HTR-8/SVneo (cell line): ENCODE data around the gene NR3C2.

Experiments
- DNase-seq: peaks from one replicate; pipeline ENCODE4 v3.0.0; 2011; ENCODE audit warnings: low spot score, mixed read lengths; ENCODE audit not compliant: insufficient read length
- FAIRE-seq: peaks from 2 replicates; lab custom pipeline; 2011; peaks lifted over from hg19 to GRCh38; lab: Jason Lieb, UNC

Gene NR3C2

DNA sequence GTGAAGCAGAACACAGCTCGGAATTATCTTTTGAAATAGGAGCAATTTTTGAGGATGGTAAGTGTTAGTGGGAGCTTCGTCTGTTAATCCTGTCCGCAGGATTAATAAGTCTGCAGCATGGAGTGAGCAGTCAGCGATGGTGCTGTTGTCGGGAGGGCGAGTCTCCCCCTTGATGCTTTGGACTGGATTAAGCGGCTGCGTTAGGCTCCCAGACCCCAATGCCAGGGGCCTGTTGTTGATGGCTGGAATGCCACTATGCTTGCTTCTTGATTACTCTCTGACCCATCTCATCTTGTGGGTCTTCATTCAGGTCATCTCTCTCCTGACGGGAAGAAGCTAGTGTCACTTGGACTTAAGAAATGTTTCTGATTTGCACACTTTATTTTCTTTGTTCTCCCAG, 377.8 kb downstream of the NR3C2 start:
- DNase-seq (no peak), FAIRE-seq (no peak)

DNA sequence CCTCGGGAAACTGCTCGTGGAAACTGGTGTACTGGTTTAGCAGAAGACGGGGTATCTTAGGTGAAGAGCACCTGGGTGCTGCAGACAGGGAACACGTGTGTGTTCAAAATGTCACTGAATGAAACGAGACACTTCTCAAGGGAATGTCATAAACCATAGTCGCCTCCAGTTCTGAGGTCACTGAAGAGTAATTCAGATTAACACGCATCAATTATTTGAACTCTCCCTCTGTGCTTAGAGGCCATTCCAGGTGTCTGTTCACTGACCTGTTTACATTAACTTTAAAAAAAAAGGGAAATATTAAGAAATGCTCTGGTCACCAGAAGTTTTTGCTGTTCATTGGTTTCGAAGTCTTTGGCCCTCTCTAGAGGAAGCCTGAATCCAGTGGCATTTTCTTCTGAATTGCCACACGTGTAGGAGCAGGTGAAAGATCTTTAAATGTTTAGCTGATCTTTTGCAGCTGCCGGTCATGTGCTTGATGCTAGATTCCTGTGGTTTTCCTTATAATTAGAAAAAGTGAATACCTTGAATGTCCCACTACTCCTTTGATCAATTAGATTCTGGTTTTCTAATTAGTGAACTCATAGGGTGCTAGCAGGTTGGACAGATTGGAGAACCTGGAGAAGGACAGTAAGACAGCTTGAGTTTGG, 379.8 kb downstream of the NR3C2 start:
- DNase-seq (no peak), FAIRE-seq (no peak)

DNA sequence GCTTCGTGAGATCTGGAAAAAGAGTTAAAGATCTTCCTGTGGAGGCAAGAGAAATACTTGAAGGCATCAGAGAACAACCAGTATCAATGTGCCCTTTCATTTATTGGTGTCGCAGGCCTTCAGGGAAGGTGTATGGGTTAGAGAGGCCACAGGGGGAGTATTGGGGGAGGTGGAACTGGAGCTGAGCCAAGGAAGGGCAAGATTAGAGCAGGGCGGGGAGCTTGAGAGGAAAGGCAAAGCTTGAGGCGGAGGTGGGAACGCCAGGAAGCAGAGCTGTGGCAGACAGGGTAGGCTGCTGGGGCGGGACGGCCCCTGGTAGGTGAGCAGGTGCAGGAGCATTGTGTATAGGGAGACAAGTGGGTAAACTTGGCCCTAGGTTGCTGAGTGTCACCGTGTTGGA, 380.4 kb downstream of the NR3C2 start:
- no peak for DNase-seq
- no peak for FAIRE-seq

DNA sequence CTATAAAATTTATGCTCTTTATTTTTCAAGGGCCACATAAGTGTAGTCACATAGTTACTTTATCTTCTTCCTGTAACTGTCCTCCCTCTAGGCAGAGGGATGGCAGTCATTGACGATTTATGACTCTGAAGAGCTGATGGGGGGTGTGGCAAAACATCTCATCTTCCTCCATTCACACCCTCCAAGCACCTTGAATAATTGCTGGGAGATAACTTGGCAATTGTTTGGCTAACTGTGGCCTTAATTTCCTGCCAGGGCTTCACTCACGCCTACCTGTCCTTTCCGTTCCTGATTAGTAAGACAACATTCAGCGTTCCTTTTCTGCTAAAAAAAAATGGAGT, 381.1 kb downstream of the NR3C2 start:
- no peak for FAIRE-seq

DNA sequence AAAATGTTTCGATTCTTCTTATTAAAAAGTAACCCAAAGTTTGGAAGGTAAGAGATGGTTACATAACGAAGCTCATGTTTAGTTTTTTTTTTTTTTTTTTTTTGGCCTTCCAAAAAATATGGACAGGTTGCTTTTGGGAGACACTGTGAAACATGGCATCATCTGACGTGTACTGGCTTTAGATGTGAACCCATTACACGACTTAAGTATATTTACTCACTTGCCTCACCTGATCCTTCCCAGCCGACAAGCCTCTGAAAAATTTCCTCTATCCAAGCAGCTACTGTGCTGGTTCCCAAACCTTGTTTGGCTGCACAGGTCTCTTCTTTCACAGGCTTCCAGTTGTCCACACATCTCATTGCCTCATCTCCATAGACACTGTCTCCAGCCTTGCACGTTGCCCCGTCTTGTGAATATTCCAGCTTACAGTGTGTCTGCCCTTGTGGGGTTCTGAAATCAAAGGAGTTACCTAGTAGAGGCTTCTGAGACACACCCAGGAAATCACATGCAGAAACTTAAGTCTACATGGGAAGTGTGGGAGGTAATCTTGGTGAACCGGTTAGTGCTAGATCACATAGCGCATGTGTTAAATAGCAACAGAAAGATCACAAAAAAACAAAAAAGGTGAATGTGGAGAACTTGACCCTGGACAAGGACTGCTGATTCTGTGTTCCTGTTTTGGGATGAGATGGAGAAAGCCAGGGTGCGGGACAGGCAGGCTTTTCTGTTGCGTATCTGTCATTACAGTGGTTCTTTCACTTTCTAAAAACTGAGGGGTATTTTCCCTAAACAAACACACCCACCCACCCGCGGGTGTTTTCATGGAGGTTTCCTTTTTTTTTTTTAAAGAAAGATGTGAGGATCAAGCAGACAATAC, 381.7 kb downstream of the NR3C2 start:
- DNase-seq (no peak), FAIRE-seq (no peak)

More for the DNA sequence above, 381.1 kb downstream of the NR3C2 start:
- no peak for DNase-seq

DNA sequence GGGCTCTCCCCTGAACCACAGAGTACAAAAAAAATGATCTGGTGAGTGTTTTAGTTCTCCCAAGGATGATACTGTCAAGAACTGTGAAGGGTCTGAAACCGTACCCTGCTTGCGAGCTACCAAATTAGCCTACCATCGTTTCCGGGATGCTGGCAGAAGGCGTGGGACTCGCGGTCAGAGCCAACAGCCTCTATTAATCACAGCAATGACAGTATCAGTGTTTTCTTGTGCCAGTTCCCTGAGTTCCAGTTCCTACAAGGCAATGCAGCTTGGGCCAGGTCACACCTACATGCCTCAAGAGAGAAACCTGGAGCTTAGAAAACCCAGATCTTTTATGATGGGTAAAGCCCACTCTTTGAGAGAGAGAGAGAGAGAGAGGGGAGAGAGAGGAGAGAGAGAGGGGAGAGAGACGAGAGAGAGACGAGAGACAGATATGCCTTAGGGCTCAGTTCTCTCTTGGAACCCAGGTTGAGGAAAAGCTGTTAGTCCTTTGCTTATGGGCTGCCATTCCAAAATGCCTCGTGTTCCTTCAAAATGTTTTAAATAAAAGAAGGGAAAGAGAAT, 382.5 kb downstream of the NR3C2 start:
- no peak for FAIRE-seq
- no peak for DNase-seq

DNA sequence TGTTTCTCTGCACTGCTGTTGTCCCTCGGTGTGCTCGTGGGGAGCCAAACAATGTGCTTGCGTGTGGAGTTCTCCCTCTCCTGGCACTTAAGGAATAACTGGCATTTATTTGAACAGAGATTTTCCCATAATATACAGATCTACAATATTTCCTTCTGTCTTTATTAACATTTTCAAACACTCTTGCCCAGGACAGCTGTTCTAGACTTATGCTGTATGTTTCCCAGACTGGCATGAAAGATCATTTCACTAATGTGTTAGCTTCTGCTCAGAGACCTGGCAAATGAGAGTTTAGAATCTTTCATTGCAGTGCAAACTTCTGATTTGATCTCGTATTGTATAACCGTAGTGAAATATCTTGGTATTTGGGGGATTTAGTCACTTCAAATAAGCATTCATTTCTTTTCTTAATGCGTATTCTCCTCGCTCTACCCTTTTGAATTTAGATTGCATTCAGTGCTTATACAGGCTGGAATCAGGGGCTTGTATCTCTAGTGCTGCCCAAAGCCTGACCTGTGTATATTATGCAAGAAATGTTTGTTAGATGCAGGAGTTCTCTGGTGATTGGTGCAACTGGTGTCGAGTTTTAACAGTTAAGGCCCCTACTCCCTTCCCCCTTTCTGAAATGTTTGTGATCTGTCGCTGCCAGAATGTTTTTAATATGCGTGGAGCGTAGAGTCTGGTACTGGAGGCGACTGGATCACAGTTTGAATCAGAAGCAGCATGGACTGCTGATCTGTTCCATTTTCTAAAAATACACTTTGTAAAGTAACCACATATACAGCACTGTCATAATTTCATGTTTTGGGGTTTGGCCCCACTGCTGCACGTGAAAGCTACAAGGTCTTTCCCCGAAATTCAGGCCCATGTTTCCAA, 384.0 kb downstream of the NR3C2 start:
- DNase-seq: no peak
- FAIRE-seq: no peak

DNA sequence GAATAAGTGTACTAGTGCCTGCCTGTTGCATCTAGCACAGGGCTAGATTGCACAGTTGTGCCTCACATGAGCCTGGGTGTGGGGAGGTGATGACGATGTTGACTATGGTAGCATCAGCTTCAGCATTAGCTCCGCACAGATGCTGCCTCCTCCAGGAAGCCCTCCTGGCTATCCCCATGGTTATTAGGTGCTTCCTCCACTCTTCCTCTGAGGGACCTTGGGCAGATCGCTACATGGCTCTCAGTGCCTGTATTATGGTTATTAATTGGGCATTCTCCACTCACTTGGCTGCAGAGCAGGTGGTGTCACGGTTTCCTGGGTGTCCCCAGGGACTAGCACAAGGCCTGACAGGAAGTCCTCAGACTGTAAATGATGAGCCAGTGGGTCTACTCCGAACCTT, 384.7 kb downstream of the NR3C2 start:
- FAIRE-seq: no peak
- no peak for DNase-seq

DNA sequence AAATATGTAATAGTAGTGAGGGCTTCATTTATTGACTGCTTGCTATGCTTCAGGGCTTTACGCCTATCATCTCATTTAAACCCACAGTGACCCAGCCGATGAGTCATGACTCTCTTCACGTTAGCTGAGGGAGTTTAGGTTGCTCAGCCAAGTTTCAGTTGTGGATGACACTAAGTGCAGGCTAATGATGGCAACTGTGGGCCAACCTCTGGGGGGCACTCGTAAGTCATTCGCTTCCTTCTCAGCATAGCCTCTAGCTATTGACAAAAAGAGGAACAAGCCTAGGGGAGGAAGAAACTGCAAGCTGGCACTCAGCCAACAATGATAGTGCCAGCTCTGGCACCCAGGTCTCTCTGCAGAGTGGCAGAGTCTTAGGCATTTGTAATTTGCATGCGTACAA, 385.3 kb downstream of the NR3C2 start:
- DNase-seq (no peak), FAIRE-seq (no peak)

DNA sequence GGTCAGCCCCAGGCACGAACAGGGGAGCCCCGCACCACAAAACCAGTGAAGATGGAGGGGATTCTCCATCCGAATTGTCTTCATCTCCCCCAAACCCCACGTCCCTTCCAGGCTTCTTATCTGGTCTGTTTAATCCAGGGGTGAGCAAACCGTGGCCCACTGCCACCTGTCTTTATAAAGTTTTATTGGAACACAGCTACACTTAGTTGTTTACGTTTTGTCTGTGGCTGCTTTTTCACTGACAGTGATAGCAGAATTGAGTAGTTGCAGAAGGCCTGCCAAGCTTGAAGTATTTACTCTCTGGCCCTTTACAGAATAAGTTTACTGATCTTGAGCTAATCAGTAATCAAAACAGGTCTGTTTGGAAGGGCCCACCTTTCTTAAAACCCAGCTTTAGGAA, 386.4 kb downstream of the NR3C2 start:
- FAIRE-seq (no peak), DNase-seq (no peak)

DNA sequence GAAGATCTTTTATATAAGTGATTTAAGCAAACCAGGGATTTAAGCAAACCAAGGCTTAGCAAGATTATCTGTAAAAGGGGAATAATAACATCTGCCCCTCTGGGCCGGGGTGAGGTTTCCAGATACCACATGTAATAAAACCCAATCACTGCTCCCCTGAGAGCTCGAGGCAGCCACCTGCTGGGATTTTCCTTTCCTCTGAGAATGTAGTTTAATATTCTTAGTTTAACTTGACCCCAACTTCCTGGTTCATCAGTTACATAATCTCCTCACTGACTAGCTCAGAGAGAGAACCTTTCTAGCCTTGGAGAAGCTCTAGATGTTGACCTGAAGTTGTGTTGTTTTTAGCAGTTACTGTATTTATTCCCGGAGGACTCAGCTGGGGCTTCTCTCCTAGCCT, 387.9 kb downstream of the NR3C2 start:
- DNase-seq: no peak
- FAIRE-seq: no peak

DNA sequence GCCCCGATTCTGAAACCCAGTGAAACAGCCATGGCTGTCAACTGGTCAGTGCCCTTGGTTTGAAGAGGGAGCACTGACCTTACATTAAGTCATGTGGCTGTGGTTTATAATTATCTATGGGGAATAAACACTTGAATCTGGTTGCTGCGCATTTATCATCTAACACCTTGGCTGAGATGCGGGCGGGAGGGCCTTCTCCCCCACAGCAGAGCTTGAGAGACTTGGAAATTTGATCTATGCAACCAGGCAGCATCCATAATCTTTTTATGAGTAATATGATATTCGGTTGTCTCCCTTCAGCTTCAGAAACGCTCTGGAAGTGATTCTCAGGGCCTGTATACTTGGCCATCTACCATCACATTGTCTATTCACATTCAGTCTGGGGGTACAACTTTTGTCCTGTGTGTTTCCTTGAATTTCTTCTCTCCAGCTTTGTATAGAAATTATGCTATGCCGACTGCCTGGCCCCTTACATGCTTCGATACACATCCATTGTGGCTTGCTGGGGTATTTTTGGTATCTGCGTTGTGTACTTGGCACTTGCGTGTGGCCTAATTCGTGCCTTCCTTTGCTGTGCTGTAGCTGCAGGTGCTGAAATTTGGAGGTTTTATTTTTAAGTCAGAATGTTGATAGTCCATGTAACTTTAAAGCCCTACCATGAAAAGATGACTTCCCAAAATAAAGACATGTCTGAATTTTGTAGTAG, 388.8 kb downstream of the NR3C2 start:
- FAIRE-seq (no peak), DNase-seq (no peak)

DNA sequence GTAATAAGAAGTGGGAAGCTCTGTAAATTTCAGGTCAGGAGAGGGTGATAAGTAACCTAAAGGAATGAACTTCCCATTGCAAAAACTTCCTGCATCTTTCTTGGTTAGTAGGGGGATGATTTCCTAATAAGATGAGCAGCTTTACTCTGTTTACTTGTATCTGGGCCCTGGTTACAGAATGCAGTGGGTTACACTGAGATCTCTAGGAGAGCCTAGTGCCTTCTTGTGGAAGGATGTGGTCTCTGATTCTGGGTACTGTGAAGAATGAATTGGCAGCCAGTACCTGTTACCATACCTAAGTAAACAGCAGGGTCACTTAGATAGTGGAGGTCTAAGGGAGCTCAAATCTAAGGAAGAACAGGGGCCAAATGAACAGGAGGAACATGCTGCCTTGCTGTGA, 389.8 kb downstream of the NR3C2 start:
- DNase-seq: no peak
- no peak for FAIRE-seq

DNA sequence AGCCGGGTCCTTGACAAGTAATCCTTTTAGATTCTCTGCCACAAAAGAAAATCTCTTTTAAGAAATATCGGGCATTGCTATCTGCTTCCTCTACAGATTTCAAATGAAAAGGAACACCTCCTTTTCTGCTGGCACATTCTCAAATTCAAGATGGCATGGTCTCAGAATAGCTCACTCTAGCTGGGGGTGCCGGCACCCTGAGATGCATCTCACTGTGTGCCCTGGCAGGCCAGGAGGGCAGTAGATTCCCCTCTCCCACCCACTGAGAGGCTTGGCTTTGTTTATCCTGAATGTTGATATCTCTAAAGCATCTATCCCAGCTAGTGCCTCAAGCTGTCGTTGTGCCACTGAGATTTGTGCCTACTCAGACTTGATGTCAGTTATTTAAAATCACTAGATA, 390.8 kb downstream of the NR3C2 start:
- DNase-seq (no peak), FAIRE-seq (no peak)

DNA sequence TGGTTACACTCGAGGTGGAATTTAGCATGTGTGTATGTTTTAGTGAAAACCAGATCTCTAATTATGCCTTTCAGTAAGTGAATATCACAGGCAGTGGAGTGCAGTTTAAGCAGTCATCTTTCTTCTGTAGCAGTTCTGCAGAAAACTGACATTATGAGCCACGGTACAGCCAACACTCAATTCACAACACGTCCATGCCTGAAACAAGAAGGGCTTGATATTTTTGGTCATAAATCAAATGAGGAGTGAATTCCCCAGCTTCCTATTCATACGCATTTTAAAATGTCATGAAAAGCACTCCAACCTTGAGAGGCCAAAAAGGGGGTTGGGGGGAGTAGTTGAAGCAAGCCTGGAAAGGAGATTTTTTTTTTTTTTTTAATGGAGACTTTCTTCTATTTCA, 393.6 kb downstream of the NR3C2 start:
- DNase-seq (no peak), FAIRE-seq (no peak)

DNA sequence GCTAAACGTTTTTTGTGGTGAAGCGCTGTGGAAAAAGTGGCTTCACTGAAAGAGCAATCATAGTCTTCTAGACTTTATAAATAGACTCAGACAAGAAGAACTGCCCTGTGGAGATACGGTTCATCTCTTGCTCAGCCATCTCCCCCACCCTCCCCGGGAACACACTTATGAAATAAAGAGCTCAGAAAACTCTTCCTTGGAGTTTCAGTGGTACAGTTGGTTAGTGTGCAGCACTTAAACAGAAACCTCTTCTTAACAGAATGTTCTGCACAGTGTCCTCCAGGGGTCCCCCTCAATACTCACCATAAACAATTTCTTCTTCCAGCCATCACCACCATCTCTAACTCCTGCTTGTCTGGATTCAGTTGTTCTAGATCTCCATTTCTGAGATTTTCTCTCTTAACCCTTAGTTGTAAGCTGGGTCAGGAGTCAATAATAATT, 397.3 kb downstream of the NR3C2 start:
- FAIRE-seq (no peak), DNase-seq (peak; percentile 11)

DNA sequence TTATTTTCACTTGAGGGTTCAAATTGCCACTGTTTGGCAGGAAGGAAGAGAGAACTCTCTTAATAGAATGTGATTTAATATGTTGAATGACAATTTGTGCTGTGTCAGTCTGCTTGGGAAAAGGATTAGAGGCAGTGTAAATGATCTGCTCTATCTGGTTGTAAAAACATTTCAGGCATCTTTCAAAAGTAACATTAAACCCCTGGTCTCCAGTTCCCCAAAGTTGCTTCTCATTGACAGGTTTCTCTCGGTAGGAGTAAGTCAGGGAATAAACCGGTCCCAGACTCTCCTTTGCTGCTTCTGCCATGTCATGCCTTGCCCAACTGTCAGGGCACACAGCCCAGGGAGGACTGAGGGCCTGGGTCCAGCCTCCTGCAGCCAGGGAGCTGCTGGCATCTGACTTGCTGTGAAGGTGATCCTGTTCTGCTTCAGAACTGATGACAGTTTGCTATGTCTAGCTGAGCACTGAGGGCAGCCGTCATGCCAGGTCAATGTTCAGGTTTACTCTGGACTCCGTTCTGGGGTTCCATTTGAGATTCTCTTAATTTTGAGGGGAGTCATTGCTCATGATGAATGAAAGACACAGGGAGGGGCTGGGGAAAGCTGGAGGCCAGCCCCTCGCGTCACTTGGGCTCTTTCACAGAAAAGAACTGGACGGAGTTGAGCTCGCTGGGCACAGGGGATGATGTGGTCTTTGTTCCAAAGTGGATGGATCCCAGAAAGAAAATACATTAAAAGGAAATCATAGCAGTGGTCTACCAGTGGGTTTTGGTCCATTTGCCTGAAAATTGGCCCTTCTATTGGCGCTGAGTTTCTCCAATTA, 397.9 kb downstream of the NR3C2 start:
- FAIRE-seq (peak; percentile 4), DNase-seq (no peak)

DNA sequence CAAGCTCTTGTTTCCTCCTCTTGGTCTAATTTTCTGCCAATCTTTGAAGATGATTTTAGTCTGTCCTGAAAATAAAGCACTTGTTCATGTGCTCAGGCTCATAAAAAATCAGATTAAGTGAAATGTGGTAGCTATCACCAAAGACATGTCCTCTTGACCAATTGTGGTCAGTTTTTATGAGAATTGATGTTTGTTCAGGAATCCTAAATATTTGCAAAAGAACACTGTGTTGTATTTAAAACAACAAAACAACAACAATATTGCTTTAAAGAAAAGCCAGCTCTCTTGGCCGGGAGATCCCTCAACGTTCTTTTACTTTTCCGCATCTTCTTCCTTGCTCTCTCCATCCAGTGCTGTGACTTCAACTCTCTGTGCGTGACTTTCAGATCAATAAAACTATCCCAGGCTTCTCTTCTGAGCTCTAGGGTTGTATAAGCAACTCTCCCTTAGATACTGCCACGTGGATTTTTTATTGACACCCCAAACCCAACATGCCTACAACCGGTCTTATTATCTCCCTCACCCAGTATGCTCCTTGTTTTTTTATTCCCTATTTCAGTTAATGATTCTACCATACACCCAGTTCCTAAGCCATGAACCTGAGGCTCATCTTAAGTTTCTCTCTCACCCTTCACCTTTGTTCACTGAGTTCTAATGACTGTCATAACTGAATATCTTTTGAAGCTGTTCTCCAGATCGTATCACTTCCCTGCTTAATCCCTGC, 400.4 kb downstream of the NR3C2 start:
- FAIRE-seq (no peak), DNase-seq (no peak)

DNA sequence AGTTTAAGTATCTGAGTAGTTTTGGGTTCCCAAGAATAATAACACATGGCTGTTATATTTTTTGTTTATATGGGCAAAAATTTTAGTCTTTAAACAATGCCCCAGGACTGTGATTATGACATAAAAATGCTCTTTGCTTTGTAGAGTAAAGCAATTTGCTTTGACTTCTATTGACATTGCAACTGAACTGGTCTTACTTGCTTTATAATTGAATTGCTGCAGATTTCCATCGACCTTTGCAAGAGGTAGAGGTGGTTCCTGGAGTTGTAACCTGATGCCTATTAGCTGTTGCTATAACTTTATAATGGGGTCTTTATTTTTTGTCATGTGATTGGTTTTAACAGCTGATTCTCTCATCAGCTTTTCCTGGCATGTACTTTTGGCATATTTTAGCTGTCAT, 407.4 kb downstream of the NR3C2 start:
- DNase-seq (no peak), FAIRE-seq (no peak)
